ENCODE measurements around the gene PCDHGB3.

DNA sequence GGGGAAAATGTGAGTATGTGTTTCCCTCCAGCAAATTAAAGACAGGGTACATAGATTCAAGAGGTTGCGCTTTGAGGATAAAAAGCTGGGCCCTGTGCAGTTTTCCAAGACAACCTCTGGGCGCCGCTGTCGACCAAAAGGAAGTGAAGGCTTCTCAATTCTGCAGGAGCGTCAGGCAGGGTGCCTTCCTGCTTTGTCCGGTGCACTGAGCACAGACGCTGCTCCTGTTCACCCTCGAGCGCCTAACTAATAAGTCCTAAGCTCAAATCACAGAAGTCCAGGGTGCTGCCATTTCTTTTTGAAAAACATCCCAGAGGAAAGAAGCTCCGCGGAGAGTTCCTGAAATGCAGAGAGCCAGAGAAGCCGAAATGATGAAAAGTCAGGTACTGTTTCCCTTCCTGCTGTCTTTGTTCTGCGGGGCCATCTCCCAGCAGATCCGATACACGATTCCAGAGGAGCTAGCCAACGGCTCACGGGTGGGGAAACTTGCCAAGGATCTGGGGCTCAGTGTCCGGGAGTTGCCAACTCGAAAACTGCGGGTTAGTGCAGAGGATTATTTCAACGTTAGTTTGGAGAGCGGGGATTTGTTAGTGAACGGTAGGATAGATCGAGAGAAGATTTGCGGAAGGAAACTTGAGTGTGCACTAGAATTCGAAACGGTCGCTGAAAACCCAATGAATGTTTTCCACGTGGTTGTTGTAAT lies 20.0 kb upstream of the PCDHGB3 start, which contains the start of gene PCDHGB1:
- TF ChIP-seq, protein P1, sequence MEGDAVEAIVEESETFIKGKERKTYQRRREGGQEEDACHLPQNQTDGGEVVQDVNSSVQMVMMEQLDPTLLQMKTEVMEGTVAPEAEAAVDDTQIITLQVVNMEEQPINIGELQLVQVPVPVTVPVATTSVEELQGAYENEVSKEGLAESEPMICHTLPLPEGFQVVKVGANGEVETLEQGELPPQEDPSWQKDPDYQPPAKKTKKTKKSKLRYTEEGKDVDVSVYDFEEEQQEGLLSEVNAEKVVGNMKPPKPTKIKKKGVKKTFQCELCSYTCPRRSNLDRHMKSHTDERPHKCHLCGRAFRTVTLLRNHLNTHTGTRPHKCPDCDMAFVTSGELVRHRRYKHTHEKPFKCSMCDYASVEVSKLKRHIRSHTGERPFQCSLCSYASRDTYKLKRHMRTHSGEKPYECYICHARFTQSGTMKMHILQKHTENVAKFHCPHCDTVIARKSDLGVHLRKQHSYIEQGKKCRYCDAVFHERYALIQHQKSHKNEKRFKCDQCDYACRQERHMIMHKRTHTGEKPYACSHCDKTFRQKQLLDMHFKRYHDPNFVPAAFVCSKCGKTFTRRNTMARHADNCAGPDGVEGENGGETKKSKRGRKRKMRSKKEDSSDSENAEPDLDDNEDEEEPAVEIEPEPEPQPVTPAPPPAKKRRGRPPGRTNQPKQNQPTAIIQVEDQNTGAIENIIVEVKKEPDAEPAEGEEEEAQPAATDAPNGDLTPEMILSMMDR (IDR thresholded peaks at IDR 0.05), result peak in 1 of 2 donors; percentile 13
- no peak for TF ChIP-seq POLR2A (IDR thresholded peaks at IDR 0.05)
- TF ChIP-seq POLR2AphosphoS5 (IDR thresholded peaks at IDR 0.05), result no peak
- TF ChIP-seq EP300 (IDR thresholded peaks at IDR 0.05), result no peak
